HepG2 (cell line): ENCODE data around the gene ABHD12. TPM values are rescaled to one million over a fixed set of nuclear protein-coding genes. Genes with fewer than 3 reads are reported as not detected.
A peak's percentile ranks its signal among the peaks of the same experiment; 100 is the strongest.

ENCODE experiments used
- FOXA3 ChIP-seq: IDR thresholded peaks from 2 replicates; pipeline ENCODE4 v1.6.1; 2016; ENCODE audit warnings: missing genetic modification reagents, missing compliant biosample characterization
- GABPA ChIP-seq, 2 experiments: IDR thresholded peaks; 2 replicates each; pipeline ENCODE4 v1.6.1; 2011 to 2016; ENCODE audit warnings: low read depth in 2 of 2, low read length in 1 of 2, missing biosample characterization in 1 of 2, missing genetic modification characterization in 1 of 2
- HMGA1 ChIP-seq: sonication (generic); formaldehyde crosslinking; conservative IDR thresholded peaks from 2 replicates; pipeline ENCODE4 v1.4.0; 2020; ENCODE audit warnings: missing genetic modification reagents
- HNF4G ChIP-seq, 2 experiments: sonication (generic) in 1 of 2; formaldehyde crosslinking in 1 of 2; IDR thresholded peaks; 2 replicates each; pipeline versions ENCODE4 v1.4.0 to v1.6.1; 2011 to 2020; ENCODE audit warnings: borderline replicate concordance in 2 of 2, low read depth in 2 of 2, mild to moderate bottlenecking in 2 of 2, low read length in 1 of 2, missing genetic modification reagents in 1 of 2, moderate library complexity in 1 of 2
- IKZF4 ChIP-seq: sonication (generic); formaldehyde crosslinking; IDR thresholded peaks from 2 replicates; pipeline ENCODE4 v1.5.1; 2020; ENCODE audit warnings: borderline replicate concordance, mild to moderate bottlenecking, low read depth, missing genetic modification reagents; ENCODE audit errors: not compliant biosample characterization
- NFIC ChIP-seq: IDR thresholded peaks from 2 replicates; pipeline ENCODE4 v1.6.1; 2012; ENCODE audit warnings: mild to moderate bottlenecking, low read length, inconsistent platforms
- SMAD3 ChIP-seq: sonication (generic); formaldehyde crosslinking; IDR thresholded peaks from 2 replicates; pipeline ENCODE4 v1.4.0; 2020; ENCODE audit warnings: missing genetic modification reagents
- TAF1 ChIP-seq: sonication (generic); formaldehyde crosslinking; IDR thresholded peaks from 2 replicates; pipeline ENCODE4 v1.4.0; 2020; ENCODE audit warnings: missing genetic modification reagents
- TEAD2 ChIP-seq: sonication (generic); formaldehyde crosslinking; IDR thresholded peaks from 2 replicates; pipeline ENCODE4 v1.9.0; 2021; ENCODE audit warnings: missing genetic modification reagents
- ZFP36L1 ChIP-seq: sonication (generic); formaldehyde crosslinking; IDR thresholded peaks from 2 replicates; pipeline ENCODE4 v1.8.0; 2022; ENCODE audit warnings: mild to moderate bottlenecking, missing genetic modification reagents, moderate library complexity
- ZFP62 ChIP-seq: sonication (generic); formaldehyde crosslinking; IDR thresholded peaks from 2 replicates; pipeline ENCODE4 v1.4.0; 2020; ENCODE audit warnings: missing genetic modification reagents
- ZNF232 ChIP-seq: sonication (generic); formaldehyde crosslinking; IDR thresholded peaks from 2 replicates; pipeline ENCODE4 v1.4.0; 2020; ENCODE audit warnings: missing genetic modification reagents, borderline replicate concordance
- ZNF256 ChIP-seq: sonication (generic); formaldehyde crosslinking; conservative IDR thresholded peaks from 2 replicates; pipeline ENCODE4 v1.4.0; 2020; ENCODE audit warnings: missing genetic modification reagents
- ZNF33B ChIP-seq: sonication (generic); formaldehyde crosslinking; IDR thresholded peaks from 2 replicates; pipeline ENCODE4 v1.5.1; 2020; ENCODE audit warnings: mild to moderate bottlenecking, missing genetic modification reagents
- ZNF383 ChIP-seq: sonication (generic); formaldehyde crosslinking; IDR thresholded peaks from 2 replicates; pipeline ENCODE4 v1.4.0; 2020; ENCODE audit warnings: missing genetic modification reagents, mild to moderate bottlenecking, borderline replicate concordance
- ZNF430 ChIP-seq: sonication (generic); formaldehyde crosslinking; IDR thresholded peaks from 2 replicates; pipeline ENCODE4 v1.9.0; 2021; ENCODE audit warnings: mild to moderate bottlenecking, missing genetic modification reagents
- ZNF660 ChIP-seq: sonication (generic); formaldehyde crosslinking; IDR thresholded peaks from 2 replicates; pipeline ENCODE4 v1.5.1; 2020; ENCODE audit warnings: mild to moderate bottlenecking, low read depth, missing genetic modification reagents, borderline replicate concordance
- ZNF746 ChIP-seq: sonication (generic); formaldehyde crosslinking; IDR thresholded peaks from 2 replicates; pipeline ENCODE4 v1.8.0; 2022; ENCODE audit warnings: mild to moderate bottlenecking, missing genetic modification reagents
- ZNF878 ChIP-seq: sonication (generic); formaldehyde crosslinking; IDR thresholded peaks from 2 replicates; pipeline ENCODE4 v1.8.1; 2023; ENCODE audit warnings: mild to moderate bottlenecking, missing genetic modification reagents, moderate library complexity
- polyA plus RNA-seq, 8 experiments: library from polyadenylated mRNA; depleted of rRNA in 3 of 8; stranded (reverse) in 7 of 8; unstranded in 1 of 8; fragments of >200 nt; fragmentation: Illumina TruSeq in 4 of 8; extraction: Trizol in 4 of 8; gene quantifications; 2 replicates each; pipeline versions ENCODE4 v1.2.1 to v1.2.3, GENCODE V29; 2011 to 2016; ENCODE audit warnings: low read depth in 4 of 8, missing spikeins in 1 of 8, mixed read lengths in 1 of 8; ENCODE audit not compliant: insufficient read depth in 1 of 8
- total RNA-seq, 5 experiments: library from RNA; depleted of rRNA; stranded (reverse); fragments of >200 nt; fragmentation: Illumina TruSeq; extraction: Trizol; gene quantifications; 2 replicates each; pipeline ENCODE4 v1.2.3, GENCODE V29; 2016; ENCODE audit warnings: low read depth in 1 of 5
- TF ChIP-seq, protein P1 (sequence below): sonication (generic); formaldehyde crosslinking; IDR thresholded peaks from 2 replicates; pipeline ENCODE4 v1.4.0; 2020; ENCODE audit warnings: mild to moderate bottlenecking, low read depth, missing genetic modification reagents
- TF ChIP-seq, protein P2 (sequence below): sonication (generic); formaldehyde crosslinking; IDR thresholded peaks from 2 replicates; pipeline ENCODE4 v1.4.0; 2020; ENCODE audit warnings: missing genetic modification reagents
- TF ChIP-seq, protein P3 (sequence below): sonication (generic); formaldehyde crosslinking; IDR thresholded peaks from 2 replicates; pipeline ENCODE4 v1.4.0; 2020; ENCODE audit warnings: mild to moderate bottlenecking, missing genetic modification reagents
- TF ChIP-seq, protein P4 (sequence below): sonication (generic); formaldehyde crosslinking; IDR thresholded peaks from 2 replicates; pipeline ENCODE4 v1.5.0; 2020; ENCODE audit warnings: mild to moderate bottlenecking, missing genetic modification reagents

The ABHD12 gene
- total and polyA plus RNA-seq, 2 of the 13 experiments (the other 11 are each of a cell fraction or from before 2014, with no cell fraction given): 23.5 to 72.1 TPM

DNA sequence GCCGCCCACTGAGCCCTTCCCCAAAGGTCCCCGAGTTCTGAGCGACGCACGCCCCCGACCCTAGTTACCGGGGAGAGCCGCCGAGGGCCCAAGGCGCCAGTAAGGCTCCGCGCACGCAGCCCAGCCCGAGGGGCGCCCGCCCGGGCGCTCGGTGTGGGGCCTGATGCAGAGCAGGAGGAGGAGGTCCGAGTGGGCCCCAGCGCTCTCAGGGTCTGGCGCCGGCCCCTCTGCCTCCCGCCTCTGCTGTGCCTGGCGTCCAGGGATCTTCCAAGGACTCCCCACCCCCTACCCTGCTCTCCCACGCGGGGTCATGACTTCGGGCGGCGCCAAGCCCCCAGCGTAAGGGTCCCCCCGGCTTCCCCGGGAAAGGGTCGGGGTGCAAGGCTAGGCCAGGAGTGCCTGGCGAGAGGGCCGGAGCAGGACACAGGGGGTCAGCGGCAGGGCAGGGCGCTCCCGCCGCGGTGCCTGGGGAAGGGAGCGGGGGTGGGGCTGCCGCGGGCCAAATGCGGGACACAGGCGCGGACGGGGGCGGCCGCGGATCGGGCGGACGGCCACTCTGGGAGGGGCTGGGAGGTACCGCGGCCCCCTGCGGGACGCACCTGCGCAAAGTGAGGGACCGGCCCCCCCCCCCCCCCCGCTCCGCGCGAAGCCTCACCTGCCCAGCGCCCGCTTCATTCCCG is 637 bp downstream of the ABHD12 start (continued):
- TF ChIP-seq, protein P1, sequence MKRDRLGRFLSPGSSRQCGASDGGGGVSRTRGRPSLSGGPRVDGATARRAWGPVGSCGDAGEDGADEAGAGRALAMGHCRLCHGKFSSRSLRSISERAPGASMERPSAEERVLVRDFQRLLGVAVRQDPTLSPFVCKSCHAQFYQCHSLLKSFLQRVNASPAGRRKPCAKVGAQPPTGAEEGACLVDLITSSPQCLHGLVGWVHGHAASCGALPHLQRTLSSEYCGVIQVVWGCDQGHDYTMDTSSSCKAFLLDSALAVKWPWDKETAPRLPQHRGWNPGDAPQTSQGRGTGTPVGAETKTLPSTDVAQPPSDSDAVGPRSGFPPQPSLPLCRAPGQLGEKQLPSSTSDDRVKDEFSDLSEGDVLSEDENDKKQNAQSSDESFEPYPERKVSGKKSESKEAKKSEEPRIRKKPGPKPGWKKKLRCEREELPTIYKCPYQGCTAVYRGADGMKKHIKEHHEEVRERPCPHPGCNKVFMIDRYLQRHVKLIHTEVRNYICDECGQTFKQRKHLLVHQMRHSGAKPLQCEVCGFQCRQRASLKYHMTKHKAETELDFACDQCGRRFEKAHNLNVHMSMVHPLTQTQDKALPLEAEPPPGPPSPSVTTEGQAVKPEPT (CRISPR knock-in tag): 0 out of 2 replicates have a peak, but pooled peaks have one; percentile 11
- peak; percentile 56; the same call in 1 of the 2 replicates for TF ChIP-seq TAF1 (CRISPR knock-in tag)
- TF ChIP-seq ZNF878 (CRISPR knock-in tag): no peak; the same call in 1 of the 2 replicates
- no peak for TF ChIP-seq SMAD3 (CRISPR knock-in tag)
- TF ChIP-seq, protein P2, sequence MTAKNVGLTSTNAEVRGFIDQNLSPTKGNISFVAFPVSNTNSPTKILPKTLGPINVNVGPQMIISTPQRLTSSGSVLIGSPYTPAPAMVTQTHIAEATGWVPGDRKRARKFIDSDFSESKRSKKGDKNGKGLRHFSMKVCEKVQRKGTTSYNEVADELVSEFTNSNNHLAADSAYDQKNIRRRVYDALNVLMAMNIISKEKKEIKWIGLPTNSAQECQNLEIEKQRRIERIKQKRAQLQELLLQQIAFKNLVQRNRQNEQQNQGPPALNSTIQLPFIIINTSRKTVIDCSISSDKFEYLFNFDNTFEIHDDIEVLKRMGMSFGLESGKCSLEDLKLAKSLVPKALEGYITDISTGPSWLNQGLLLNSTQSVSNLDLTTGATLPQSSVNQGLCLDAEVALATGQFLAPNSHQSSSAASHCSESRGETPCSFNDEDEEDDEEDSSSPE: peak; percentile 34; the same call in 1 of the 2 replicates
- no peak for TF ChIP-seq ZNF256
- TF ChIP-seq ZNF232 (CRISPR knock-in tag): no peak
- peak; percentile 96 for TF ChIP-seq ZNF430 (CRISPR knock-in tag)
- TF ChIP-seq HMGA1 (CRISPR knock-in tag): no peak
- no peak for TF ChIP-seq ZFP36L1 (CRISPR knock-in tag)
- TF ChIP-seq ZNF660 (CRISPR knock-in tag): no peak
- peak; percentile 62 for TF ChIP-seq ZNF746
- TF ChIP-seq FOXA3 (CRISPR knock-in tag): no peak
- TF ChIP-seq ZNF33B (CRISPR knock-in tag): peak; percentile 68; the same call in 1 of the 2 replicates
- no peak for TF ChIP-seq GABPA (IDR thresholded peaks at IDR 0.05; ENCODE audit: low read depth, low read length)
- no peak for TF ChIP-seq GABPA (CRISPR knock-in tag; IDR thresholded peaks at IDR 0.05; ENCODE audit: low read depth)
- no peak for TF ChIP-seq IKZF4 (CRISPR knock-in tag)
- no peak for TF ChIP-seq ZNF383 (CRISPR knock-in tag)
- TF ChIP-seq HNF4G (IDR thresholded peaks at IDR 0.05; ENCODE audit: borderline replicate concordance, low read depth, low read length): no peak
- TF ChIP-seq HNF4G (CRISPR knock-in tag; IDR thresholded peaks at IDR 0.05; ENCODE audit: borderline replicate concordance, low read depth): no peak
- TF ChIP-seq TEAD2: no peak
- TF ChIP-seq, protein P3, sequence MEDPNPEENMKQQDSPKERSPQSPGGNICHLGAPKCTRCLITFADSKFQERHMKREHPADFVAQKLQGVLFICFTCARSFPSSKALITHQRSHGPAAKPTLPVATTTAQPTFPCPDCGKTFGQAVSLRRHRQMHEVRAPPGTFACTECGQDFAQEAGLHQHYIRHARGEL (CRISPR knock-in tag): no peak; the same call in 1 of the 2 replicates
- TF ChIP-seq NFIC: no peak
- TF ChIP-seq, protein P4, sequence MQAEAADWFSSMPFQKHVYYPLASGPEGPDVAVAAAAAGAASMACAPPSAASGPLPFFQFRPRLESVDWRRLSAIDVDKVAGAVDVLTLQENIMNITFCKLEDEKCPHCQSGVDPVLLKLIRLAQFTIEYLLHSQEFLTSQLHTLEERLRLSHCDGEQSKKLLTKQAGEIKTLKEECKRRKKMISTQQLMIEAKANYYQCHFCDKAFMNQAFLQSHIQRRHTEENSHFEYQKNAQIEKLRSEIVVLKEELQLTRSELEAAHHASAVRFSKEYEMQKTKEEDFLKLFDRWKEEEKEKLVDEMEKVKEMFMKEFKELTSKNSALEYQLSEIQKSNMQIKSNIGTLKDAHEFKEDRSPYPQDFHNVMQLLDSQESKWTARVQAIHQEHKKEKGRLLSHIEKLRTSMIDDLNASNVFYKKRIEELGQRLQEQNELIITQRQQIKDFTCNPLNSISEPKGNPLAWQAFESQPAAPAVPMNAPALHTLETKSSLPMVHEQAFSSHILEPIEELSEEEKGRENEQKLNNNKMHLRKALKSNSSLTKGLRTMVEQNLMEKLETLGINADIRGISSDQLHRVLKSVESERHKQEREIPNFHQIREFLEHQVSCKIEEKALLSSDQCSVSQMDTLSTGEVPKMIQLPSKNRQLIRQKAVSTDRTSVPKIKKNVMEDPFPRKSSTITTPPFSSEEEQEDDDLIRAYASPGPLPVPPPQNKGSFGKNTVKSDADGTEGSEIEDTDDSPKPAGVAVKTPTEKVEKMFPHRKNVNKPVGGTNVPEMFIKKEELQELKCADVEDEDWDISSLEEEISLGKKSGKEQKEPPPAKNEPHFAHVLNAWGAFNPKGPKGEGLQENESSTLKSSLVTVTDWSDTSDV: peak; percentile 94; the same call in 1 of the 2 replicates
- TF ChIP-seq ZFP62: no peak
